HG02943 (cell line): Measurements from ENCODE around the gene PLCB4.

Experiments used
- ATAC-seq: cut with Tn5 transposase; IDR thresholded peaks from one replicate; pipeline ENCODE4 v1.9.1; 2021; ENCODE audit warnings: mild to moderate bottlenecking, low read depth, moderate library complexity; ENCODE audit not compliant: unreplicated experiment

PLCB4 gene

DNA sequence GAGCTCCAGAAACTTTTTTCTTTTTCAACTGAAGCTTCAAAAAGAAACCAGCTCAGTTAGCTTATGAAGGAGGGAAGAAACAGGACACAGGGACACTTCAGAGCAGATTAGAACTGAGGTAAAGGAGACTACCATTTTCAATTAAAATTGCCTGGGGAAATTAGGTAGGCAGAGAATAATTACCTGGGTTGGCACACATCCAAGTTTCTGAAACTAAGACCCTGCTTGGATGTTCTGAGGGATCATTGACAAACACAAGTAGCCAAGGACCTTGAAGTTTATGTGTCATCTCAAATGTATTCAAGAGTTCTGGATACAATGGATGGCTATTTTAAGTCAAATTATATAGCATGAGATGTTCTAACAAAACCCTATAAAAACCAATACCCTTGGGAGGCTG lies 137.6 kb downstream of the PLCB4 start:
- ATAC-seq, result no peak

DNA sequence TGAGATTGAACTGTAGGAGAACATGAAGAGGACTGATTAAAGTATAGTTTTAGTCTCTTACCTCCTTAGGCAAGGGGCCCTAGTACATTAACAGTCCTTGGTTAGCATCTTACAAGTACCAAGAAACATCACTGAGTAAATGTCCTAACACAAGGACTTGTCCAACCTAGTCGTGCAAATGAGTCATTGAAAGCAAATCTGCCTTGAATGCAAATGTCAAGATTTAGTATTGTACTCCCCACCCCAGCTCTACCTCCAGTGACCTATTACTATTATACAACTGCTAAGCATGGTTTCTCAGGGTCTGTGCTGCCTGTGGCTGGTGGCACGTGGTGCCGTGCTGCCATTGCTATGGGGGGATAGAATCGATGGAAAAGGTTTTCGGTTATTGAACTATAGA lies 138.4 kb downstream of the PLCB4 start:
- ATAC-seq, result no peak

DNA sequence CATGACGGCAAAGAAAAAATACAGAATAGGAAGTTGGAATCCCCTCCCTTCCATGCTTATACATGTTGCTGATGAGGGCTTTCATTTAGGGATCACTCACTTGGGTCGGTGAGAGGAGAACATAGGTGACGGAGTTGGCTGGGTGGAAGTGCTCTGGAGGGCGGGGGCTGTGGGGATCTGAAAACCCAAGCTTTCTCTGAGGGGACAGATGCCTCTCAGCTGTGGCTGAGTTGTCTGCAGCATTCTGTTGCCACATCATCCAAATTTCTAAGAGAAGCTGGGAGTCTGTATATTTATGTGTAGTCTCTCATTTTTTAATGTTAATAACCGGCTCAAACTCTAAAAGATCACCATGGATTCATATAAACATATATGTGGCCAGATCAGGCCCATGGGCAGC lies 141.5 kb downstream of the PLCB4 start:
- no peak for ATAC-seq

DNA sequence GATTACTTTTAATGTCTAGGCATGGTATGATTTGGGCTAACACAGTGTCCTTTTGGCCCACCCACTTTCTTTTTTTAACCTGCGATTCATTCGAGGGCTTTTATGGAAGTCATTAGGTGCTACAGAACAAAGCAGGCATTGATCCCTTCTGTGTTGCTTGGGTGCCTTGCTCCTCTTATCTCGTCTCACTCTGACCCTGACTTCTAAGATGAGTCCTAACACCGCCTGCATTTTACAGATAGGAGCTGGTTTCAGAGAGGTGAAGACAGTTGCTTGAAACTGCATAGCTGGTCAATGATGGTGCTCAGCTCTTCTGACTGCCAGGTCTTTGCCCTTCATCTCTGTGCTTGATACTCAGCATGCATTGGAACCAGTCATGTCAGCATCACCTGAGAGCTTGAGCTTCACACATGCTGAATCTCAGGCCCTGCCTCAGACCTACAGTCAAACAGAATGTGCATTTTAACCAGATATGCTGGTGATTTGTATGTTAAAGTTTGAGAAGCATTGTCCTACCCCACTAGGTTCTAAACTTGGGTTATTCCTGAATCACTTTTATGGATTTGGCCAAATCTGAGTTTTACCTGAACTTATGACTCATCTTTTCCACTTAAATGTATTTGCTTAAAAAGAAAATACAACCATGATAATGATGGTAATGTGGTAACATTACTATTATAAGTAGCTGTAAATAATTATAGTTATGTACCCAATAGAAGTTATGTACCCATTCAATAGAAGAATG lies 142.3 kb downstream of the PLCB4 start:
- no peak for ATAC-seq

DNA sequence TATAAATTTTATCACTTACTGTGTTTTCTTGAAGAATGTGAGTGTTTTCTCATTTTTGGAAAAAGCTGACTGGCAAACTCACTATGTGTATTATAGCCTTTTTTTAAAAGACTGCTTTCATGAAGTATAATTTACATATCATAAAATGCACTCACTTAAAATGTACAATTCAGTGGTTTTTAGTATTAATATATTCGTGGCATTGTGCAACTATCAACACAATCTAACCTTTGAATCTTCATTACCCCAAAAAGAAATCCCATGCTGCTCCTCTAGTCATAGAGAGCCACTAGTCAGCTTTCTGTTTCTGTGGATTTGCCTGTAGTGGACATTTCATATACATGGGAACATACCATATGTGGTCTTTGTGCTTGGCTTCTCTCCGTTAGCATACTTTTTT lies 143.8 kb downstream of the PLCB4 start:
- no peak for ATAC-seq

DNA sequence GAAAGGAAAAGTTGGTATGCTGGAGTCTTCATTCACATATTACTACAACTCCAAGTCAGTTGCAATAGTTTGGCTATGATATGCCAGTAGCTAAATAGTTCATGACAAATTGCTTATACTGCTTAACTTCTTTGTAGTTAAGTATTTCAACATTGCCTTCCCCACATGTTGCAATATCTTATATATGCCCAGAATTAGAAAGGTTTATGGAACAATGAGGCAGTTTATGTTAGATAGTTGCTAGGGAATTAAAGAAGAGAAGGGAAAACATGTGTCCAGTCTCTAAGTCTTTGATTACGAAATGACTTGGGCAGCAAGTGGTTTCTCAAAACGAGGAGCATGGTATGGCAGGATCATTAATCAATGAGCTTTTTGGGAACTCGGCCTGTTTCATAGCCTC lies 145.8 kb downstream of the PLCB4 start:
- ATAC-seq, result no peak

DNA sequence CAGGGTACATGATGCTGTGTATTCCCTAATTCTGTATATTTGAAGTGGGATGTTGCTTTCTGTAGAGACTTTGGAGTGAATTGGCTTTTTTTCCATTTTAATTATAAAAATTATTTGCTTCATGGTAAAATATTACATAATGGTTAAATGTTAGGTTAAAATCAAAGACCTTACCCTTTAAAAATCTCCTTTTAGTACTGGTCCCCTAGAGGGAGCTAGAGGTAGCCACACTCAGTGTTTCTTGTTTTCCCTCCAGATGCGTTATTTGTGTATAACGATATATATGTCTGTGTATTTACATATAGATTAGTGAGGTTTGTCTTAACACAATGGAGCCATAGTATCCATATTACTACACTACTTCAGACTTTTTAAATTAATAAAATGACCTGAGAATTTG lies 146.7 kb downstream of the PLCB4 start:
- no peak for ATAC-seq

DNA sequence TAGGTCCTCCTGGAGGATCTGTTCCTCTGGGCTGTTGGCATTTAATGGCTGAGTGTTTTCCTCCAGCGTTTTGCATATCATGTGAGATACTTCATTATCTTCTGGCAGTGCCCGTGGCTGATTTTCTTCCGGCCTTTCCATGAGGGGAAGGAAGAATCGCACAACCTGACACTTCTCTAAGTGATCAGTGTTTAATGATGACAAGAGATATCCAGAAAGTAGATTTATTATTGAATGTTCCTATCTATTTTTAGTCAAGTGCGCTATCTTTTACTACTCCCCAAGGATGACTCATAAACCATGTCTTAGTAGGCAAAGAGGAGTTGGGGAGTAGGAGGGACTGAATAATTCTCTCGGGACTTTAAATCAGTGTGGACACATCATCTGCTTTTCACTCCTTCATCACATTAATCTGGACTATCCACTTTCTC lies 149.7 kb downstream of the PLCB4 start:
- ATAC-seq, result no peak

DNA sequence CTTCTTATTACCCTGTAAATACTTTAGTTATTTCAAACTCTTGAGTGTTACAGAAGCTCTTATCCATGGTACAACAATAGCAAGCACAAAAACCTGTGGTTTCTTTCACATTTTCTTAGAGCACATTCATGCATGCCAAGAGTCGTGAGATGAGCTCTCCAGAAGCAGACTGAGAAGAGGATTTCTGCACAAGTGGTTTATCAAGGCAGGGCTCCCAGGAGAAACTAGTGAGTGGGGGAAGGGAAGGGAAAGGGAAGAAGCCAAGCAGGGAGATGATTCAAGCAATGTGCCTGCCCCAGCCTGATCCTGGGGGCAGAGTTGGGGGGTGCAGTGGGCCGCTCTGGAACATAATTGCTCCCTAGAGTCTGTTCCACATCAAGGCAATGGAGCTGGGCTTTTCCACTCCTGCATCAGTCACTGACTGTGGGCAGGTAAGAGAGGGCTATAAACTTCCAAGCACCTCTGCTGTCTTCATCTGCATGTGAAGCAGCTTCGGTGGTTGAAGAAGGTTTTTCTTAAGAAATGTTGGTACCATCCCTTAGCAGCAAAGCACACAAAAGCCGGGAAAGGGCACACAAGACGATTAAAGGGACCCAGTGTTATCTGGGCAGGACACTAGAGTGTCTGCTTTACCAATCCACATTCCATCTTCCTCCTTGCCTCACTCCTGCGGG lies 152.1 kb downstream of the PLCB4 start:
- no peak for ATAC-seq

DNA sequence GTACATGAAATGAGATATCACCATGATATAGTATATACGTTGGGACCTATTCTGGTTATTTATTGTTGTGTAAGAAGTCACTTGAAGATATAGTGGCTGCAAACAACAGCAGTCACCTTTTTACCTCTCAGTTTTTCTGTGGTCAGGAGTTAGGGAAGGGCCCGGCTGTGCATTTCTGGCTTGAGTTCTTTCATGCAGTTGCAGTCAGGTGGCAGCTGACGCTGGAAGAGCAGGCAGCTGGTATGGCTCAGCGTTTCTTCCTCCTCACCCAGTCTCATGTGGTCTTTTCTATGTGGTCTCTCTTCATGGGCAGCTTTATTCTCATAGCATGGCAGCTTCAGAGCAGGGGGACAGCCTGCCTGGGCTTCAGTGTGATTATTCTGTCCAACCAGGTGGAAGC lies 154.4 kb downstream of the PLCB4 start:
- ATAC-seq, result no peak

DNA sequence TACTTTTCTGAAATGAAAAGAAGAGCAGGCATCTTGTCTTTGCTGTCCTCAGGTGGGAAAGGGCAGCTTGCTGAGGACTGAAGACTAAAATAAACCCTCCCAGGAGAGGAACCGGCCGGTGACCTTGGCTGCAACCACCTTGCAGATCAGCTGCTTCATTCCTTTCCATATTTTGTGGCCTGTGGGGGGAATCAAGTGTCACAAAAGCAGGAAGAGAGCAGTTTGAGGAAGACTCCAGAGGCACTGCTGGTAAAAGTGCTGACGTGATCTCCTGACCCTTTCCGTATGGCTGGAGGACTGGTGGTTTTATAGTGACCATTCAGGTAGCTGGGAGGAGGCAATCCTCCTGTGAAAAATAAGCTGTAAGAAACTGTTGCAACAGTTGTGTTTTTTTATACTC lies 157.0 kb downstream of the PLCB4 start:
- ATAC-seq, result no peak

DNA sequence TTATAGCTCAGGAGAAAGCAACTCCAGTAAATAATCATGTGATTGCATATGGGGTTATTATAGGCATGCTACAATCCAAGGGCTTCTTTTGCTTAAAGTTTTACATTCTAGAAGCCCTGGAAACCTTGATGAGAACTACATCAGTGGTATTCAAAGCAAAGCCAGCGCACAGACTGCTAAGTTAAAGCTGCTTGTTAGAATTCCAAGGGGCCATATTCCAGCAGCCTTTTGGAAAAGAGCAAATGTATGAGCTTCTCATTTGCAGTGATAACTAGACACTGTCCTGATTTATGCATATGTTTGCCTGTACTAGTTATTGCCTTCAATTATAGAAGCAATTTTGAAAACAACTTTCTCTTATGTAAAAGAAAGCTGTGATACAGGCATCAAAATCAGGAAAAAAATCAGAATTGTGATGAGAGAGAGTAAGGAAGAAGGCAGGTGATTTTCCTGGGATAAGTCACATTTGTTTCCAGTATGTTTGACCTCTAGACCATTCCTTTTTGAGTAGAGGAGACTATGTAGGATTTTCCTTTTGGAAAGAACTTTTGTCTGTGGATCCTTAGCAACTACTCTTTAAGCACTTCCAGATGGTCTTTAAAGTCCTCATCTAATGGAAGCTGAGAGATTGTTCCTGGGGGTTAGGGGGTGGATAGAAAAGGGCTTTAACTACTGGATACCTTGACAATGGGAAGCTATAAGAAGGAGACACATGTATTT lies 159.2 kb downstream of the PLCB4 start:
- no peak for ATAC-seq

DNA sequence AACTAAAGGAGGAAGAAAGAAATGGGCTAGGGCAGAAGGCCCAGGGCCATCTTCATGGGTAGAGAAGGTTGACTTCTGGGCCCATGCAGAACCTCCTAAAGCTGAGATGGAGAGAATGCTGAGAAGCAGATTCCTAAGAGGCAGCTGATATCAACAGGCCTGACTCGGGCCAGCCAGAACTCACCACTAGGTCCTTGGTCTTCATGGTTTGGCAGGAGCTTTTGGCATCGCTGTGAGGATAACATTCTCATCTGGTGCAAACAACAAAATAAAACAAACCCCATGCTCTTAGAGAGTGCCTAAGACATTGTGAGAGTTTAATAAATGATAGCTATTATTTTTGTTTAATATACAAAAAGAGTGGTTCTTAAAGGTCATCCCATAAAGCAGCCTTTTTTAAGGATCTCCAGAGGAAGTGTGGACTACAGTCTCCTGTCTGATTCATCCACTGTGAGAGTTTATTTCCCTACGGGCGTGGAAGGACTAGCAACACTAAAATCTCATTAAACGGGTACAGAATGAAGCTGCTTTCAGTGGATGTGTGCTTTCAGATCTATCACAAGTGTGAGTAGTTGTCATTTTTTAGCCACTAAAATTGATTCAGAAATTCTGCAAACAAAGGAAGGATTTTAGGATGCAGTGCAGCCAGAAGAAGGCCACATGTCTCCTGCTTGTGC lies 160.0 kb downstream of the PLCB4 start:
- ATAC-seq, result no peak

DNA sequence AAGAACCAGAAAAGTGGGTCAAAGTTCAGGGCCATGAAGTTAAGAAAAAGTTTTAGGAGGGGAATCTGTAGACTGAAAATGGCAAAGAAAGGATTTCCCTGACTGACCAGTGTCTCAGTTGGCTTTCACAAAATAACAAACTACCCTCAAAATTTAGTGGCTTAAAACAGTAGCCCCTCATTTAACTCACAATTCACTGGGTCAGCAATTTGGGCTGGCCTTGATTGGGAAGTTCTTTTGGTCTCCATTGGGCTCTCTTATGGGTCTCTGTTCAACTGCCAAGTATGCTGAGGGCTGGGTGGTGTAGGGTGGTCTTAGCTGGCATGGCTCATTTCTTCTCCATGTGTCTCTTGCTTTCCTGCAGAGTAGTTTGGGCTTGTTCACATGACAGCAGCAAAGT lies 161.5 kb downstream of the PLCB4 start:
- no peak for ATAC-seq

DNA sequence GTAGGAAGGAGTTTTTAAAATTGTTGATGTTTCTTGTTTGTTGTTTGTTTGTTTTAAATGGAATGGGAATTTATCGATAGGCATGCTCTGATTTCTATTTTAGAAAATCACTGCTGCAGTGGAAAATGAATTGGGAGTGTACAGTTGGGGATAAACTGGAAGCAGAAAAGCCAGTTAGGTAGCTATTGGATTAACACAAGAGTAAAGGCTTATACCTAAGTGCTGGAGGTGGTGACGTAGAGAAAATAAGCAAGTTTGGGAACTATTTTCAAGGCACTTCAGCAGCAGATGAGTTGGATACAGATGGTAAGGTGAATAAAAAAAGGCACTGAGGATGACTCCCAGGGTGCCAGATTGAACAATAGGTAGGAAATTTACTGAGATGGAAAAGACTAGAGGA lies 164.9 kb downstream of the PLCB4 start:
- no peak for ATAC-seq

DNA sequence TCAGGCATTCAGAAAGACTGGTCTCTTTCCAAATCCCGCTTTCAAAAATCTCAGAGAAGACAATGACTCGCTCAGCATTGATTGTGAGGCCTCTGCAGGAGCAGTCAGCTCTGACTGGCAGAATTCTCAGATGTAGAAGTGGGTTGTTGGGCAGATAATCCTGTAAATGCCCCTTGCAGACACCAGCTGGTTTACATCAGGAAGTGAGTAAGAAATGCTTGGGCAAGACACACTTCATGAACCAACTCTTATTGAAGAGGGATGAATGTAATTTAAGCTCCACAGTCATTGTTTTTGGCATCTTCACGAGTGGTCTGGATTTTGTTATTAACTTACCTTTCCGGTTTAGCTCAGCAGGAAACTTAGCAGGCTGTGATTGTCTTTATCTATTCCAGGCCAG lies 166.6 kb downstream of the PLCB4 start:
- no peak for ATAC-seq

DNA sequence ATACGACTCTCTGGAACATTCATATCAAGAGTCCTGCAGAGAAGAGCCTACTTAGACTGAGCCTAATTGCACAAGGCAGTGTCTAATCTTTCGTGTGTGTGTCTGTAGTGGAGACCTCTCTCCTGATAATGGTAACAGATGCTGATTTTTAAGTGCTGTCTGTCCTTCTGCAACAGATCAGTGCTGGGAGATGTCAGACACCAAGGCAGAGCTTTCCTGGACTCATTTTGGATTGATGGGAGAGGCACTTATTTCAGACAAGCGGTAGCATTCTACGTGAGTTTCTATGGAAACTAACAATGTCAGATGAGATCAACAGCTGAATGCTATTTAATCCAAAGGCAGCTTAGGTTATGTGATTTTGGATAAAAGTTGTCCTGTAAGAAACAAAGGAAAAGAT lies 167.6 kb downstream of the PLCB4 start:
- ATAC-seq, result no peak

DNA sequence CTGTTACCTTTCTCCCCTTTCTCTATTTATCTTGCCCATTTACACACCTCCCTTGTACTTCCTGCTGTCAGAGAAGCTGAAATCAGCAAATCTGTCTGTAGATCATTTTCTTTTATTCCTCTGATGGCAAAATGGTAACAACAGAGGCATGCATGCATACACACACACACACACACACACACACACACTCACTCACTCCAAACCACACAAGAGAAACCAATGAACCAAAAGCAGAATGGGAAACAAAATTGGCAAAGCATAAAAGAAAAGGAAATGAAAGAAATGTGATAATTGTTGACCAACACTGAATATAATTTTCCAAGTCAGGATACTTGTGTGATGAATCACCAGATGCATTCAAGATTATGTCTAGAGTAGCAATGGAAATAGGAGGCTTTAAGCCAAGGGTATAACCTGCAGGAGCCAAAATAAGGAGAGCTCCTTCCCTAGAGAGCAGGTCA lies 172.4 kb downstream of the PLCB4 start:
- ATAC-seq, result no peak

DNA sequence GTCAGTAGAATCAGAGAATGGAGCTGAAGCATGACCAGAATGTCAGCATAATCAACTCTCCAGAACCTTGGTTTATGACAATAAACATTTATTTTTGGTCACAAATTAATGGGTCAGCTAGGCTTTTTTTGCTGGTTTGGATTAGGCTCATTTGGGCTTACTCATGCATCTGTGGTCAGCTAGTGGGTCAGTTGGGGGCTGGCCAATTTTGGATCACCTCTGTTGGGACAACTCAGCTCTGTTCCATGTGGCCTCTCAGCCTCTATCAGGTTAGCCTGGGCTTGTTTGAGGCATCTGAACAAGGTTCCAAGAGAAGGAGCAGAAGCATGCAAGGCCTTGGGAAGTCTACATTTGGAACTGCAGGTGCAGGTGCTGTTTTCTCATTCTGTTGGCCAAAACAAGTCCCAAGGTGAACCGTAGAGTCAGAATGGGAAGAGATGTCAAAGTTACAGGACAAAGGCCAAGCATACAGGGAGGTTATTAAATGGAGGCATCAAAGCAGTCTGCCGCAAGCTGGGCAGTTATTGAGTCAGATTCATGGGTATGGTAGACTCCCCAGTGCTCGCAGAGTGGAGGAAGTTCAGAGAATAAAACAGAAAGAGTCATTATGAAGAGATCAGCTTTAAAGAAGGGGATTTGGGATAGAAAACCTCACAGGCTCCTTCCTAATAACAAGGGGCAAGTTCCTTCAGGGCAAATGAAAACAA lies 173.0 kb downstream of the PLCB4 start:
- no peak for ATAC-seq

DNA sequence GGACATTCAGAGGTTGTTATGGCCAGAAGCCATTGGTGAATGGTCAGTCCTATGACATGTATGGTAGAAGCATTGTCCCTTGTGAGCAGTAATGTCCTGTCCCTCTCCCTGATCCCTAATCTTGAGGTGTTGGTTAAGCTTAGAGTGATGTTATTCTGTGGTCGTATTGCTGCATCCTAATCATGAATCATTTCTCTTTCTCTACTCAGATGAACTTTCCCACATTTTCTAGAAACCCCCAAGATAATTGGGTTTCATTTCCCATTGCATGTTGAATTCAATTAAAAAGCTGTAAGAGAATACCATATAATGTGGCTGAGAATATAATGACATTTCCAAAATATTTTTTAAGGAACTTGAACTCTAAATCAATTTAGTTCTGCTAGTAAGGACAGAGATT lies 175.1 kb downstream of the PLCB4 start:
- ATAC-seq, result no peak
